Kidney epithelial cell (primary cell): ENCODE results near the gene IZUMO1R. TPM values are rescaled to one million over a fixed set of nuclear protein-coding genes. Genes with fewer than 3 reads are reported as not detected.

ENCODE experiments used
- DNase-seq: peaks from one replicate; pipeline ENCODE4 v3.0.0-alpha.2; 2010; ENCODE audit warnings: low read depth
- H3K27me3 ChIP-seq: 2 replicates; pipeline ENCODE4 v1.6.0; 2011; ENCODE audit warnings: low read length; ENCODE audit not compliant: control insufficient read depth, insufficient read depth
- H3K36me3 ChIP-seq: 2 replicates; pipeline ENCODE4 v1.5.1; 2011; ENCODE audit warnings: low read length; ENCODE audit not compliant: control insufficient read depth, insufficient read depth
- H3K4me3 ChIP-seq: 2 replicates; pipeline ENCODE4 v1.5.1; 2011; ENCODE audit warnings: low read depth, mild to moderate bottlenecking, control low read depth, low read length
- CTCF ChIP-seq: IDR thresholded peaks from 2 replicates; pipeline ENCODE4 v1.5.1; 2011; ENCODE audit warnings: mild to moderate bottlenecking, moderate library complexity, low read length, control low read depth, inconsistent platforms; ENCODE audit not compliant: insufficient read depth, poor library complexity, severe bottlenecking
- total RNA-seq: library from RNA; depleted of rRNA; stranded (reverse); fragments of >200 nt; gene quantifications from 2 replicates; pipeline ENCODE4 v1.2.3, GENCODE V29; 2015

The IZUMO1R gene
- total RNA-seq, 1 donor from 2014 or later = not detected

- no peaks in the 10 kb centered on the region for H3K36me3 ChIP-seq
- TF ChIP-seq CTCF = no peak
- H3K4me3 ChIP-seq = no peak overlapping the region
- no peak for DNase-seq
- no peaks in the 10 kb centered on the region for H3K27me3 ChIP-seq
Observed at GRCh38 chr11:94328587-94329080, 24.3 kb downstream of the IZUMO1R start.

GRCh38 chr11:94329501-94329900 lies 25.1 kb downstream of the IZUMO1R start:
- Histone ChIP-seq H3K4me3 (no peak overlapping the region), H3K36me3 (no peaks in the 10 kb centered on the region), H3K27me3 (no peaks in the 10 kb centered on the region)
- no peak for TF ChIP-seq CTCF
- no peak for DNase-seq

DNA sequence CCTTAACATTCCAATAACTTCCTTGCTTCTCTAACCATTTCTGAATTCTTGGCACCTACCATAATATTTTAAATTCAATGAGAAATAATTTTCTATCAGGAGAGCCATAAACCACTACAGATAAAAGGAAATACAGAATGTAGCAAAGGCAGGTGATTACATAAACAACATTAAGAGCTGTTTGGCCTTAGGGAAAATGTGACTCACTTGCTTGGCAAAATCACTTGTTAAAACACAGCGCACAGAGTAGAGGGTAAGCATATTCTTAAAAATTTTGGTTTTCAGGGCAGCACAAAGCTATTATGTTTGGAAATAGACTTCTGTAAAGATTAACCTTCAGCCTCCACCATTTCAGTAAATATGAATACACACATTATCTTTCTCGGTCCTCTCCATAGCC lies 26.4 kb downstream of the IZUMO1R start:
- no peaks in the 10 kb centered on the region for H3K36me3 ChIP-seq
- no peak for TF ChIP-seq CTCF
- H3K4me3 ChIP-seq = no peak overlapping the region
- H3K27me3 ChIP-seq = no peaks in the 10 kb centered on the region
- DNase-seq = no peak

GRCh38 chr11:94332814-94333213 lies 28.4 kb downstream of the IZUMO1R start:
- TF ChIP-seq CTCF = no peak
- no peaks in the 10 kb centered on the region for H3K36me3 ChIP-seq
- no peak for DNase-seq

DNA sequence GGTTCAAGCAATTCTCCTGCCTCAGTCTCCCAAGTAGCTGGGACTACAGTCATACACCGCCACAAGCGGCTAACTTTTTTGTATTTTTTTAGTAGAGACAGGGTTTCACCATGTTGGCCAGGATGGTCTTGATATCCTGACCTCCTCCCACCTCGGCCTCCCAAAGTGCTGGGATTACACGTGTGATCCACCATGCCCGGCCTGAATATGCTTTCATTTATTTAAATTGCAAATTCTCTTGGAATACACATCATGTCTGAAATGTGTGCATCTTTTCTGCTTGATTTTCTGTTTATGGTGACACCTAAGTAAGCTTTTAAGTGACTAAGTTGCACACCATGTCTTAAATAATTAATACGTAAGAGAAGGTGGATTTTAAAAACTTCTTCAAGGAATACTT lies 31.7 kb downstream of the IZUMO1R start:
- TF ChIP-seq CTCF = no peak
- Histone ChIP-seq H3K36me3 (no peaks in the 10 kb centered on the region), H3K27me3 (no peaks in the 10 kb centered on the region), H3K4me3 (no peak overlapping the region)
- no peak for DNase-seq

More at GRCh38 chr11:94332814-94333213, 28.4 kb downstream of the IZUMO1R start:
- Histone ChIP-seq H3K27me3 (no peaks in the 10 kb centered on the region), H3K4me3 (no peak overlapping the region)

- DNase-seq = no peak
- Histone ChIP-seq H3K27me3 (no peaks in the 10 kb centered on the region), H3K4me3 (no peak overlapping the region), H3K36me3 (no peaks in the 10 kb centered on the region)
- TF ChIP-seq CTCF = no peak
Observed at GRCh38 chr11:94338651-94339050, 34.3 kb downstream of the IZUMO1R start.
